Measurements from ENCODE around the gene SEC31A. TPM values are rescaled to one million over a fixed set of nuclear protein-coding genes. Genes with fewer than 3 reads are reported as not detected.
"Not testable (repeated sequence)": the region's sequence is repeated elsewhere in the genome, so short reads cannot be mapped to it uniquely, and the experiment has no call there.

SEC31A gene
- total RNA-seq, 1 donor from 2014 or later = 360 TPM

DNA sequence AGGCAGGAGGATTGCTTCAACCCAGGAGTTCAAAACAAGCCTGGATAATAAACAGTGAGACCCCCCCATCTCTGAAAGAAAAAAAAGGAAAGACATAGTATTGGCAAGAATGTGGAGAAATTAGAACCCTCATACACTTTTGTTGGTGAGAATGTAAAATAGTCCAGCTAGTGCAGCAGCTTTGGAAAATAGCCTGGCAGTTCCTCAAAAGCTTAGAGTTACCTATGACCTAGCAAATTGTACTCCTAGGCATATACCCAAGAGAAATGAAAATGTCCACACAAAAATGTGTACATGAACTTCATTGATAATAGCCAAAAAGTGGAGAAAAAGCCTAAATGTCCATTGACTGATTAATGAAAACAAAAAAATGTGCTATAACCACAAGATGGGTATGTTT is 30.8 kb upstream of the SEC31A start:
- H3K27me3 Mint-ChIP-seq (ENCODE audit: unreplicated experiment) = no peaks in the 10 kb centered on the region
- DNase-seq (ENCODE audit: extremely low spot score, unreplicated experiment) = no peak
- no peak overlapping the region for H3K4me3 Mint-ChIP-seq (ENCODE audit: unreplicated experiment)
- peaks cover 3% of the 10 kb centered on the region for H3K36me3 Mint-ChIP-seq (ENCODE audit: unreplicated experiment)
- no peaks in the 10 kb centered on the region for H3K4me1 Mint-ChIP-seq (ENCODE audit: unreplicated experiment)
- TF ChIP-seq, protein P1, sequence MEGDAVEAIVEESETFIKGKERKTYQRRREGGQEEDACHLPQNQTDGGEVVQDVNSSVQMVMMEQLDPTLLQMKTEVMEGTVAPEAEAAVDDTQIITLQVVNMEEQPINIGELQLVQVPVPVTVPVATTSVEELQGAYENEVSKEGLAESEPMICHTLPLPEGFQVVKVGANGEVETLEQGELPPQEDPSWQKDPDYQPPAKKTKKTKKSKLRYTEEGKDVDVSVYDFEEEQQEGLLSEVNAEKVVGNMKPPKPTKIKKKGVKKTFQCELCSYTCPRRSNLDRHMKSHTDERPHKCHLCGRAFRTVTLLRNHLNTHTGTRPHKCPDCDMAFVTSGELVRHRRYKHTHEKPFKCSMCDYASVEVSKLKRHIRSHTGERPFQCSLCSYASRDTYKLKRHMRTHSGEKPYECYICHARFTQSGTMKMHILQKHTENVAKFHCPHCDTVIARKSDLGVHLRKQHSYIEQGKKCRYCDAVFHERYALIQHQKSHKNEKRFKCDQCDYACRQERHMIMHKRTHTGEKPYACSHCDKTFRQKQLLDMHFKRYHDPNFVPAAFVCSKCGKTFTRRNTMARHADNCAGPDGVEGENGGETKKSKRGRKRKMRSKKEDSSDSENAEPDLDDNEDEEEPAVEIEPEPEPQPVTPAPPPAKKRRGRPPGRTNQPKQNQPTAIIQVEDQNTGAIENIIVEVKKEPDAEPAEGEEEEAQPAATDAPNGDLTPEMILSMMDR (IDR thresholded peaks at IDR 0.05) = no peak
- no peaks in the 10 kb centered on the region for H3K9me3 Mint-ChIP-seq (ENCODE audit: unreplicated experiment)
- no peak overlapping the region for H3K27ac Mint-ChIP-seq (ENCODE audit: unreplicated experiment)

DNA sequence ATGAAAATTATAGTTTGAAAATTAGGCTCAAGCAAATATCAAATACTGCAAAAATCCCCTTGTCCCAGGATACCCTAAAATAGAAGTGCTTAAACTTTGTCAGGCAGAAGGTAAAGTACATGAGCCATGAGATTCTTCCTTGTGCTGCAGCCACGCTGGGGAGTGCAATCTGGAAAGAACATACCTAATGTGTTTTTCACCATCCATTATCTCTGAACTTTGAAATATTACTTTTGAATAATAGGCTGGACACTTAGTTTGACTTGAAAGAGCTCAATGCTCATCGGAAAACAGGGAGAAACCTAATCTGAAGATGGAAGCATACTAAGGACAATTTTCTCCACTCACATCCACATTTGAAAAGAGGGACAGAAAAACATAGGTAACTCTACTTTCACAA is 28.4 kb upstream of the SEC31A start:
- Mint-ChIP-seq H3K27me3 (ENCODE audit: unreplicated experiment) (no peaks in the 10 kb centered on the region), H3K9me3 (ENCODE audit: unreplicated experiment) (no peaks in the 10 kb centered on the region), H3K4me1 (ENCODE audit: unreplicated experiment) (no peaks in the 10 kb centered on the region), H3K36me3 (ENCODE audit: unreplicated experiment) (peaks cover 8% of the 10 kb centered on the region), H3K27ac (ENCODE audit: unreplicated experiment) (no peak overlapping the region), H3K4me3 (ENCODE audit: unreplicated experiment) (no peak overlapping the region)
- TF ChIP-seq, protein P1 (IDR thresholded peaks at IDR 0.05) = no peak
- DNase-seq (ENCODE audit: extremely low spot score, unreplicated experiment) = no peak

DNA sequence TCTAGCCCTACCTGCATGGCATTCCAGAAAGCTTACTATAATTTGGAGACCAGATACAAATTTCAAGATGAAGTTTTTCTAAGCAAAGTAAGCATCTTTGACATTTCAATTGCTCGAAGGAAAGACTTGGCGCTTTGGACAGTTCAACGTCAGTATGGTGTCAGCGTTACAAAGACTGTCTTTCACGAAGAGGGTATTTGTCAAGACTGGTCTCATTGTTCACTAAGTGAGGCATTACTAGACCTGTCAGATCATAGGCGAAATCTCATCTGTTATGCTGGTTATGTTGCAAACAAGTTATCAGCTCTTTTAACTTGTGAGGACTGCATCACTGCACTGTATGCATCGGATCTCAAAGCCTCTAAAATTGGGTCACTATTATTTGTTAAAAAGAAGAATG is 27.1 kb upstream of the SEC31A start:
- H3K27me3 Mint-ChIP-seq (ENCODE audit: unreplicated experiment) = no peaks in the 10 kb centered on the region
- no peak for DNase-seq (ENCODE audit: extremely low spot score, unreplicated experiment)
- TF ChIP-seq, protein P1 (IDR thresholded peaks at IDR 0.05) = no peak
- no peak overlapping the region for H3K27ac Mint-ChIP-seq (ENCODE audit: unreplicated experiment)
- H3K4me3 Mint-ChIP-seq (ENCODE audit: unreplicated experiment) = no peak overlapping the region
- H3K36me3 Mint-ChIP-seq (ENCODE audit: unreplicated experiment) = peaks cover 11% of the 10 kb centered on the region
- H3K4me1 Mint-ChIP-seq (ENCODE audit: unreplicated experiment) = no peaks in the 10 kb centered on the region
- no peaks in the 10 kb centered on the region for H3K9me3 Mint-ChIP-seq (ENCODE audit: unreplicated experiment)

DNA sequence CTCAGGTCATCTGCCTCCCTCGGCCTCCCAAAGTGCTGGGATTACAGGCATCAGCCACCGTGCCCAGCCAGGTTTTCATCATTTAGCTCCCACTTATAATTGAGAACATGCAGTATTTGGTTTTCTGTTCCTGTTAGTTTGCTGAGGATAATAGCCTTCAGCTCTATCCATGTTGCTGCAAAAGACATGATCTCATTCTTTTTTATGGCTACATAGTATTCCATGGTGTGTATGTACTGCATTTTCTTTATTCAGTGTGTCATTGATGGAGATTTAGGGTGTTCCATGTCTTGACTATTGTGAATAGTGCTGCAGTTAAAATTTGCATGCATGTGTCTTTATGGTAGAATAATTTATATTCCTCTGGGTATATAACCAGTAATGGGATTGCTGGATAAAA is 23.0 kb upstream of the SEC31A start:
- H3K4me3 Mint-ChIP-seq (ENCODE audit: unreplicated experiment); H3K4me1 Mint-ChIP-seq (ENCODE audit: unreplicated experiment); DNase-seq (ENCODE audit: extremely low spot score, unreplicated experiment); H3K9me3 Mint-ChIP-seq (ENCODE audit: unreplicated experiment); H3K27me3 Mint-ChIP-seq (ENCODE audit: unreplicated experiment); H3K27ac Mint-ChIP-seq (ENCODE audit: unreplicated experiment): not testable (repeated sequence)
- peaks cover 21% of the 10 kb centered on the region for H3K36me3 Mint-ChIP-seq (ENCODE audit: unreplicated experiment)

DNA sequence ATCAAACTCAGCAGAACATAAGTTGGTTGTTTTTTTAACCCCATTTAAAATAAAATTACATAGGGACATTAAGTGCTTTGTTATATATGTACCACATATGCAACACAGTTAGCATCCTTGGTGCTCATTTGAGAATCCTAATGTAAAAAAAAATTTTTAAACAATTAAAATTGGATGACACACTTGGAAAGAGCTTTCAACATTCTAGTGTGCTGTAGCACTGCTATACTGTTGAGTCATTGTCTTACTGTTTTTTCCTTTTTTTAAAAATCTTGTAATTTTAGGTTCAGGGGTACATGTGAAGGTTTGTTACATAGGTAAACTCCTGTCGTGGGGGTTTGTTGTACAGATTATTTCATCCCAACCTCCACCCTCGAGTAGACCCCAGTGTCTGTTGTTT is 22.4 kb upstream of the SEC31A start:
- H3K36me3 Mint-ChIP-seq (ENCODE audit: unreplicated experiment) = peaks cover 20% of the 10 kb centered on the region
- no peaks in the 10 kb centered on the region for H3K9me3 Mint-ChIP-seq (ENCODE audit: unreplicated experiment)
- no peak for DNase-seq (ENCODE audit: extremely low spot score, unreplicated experiment)
- no peaks in the 10 kb centered on the region for H3K27me3 Mint-ChIP-seq (ENCODE audit: unreplicated experiment)
- H3K27ac Mint-ChIP-seq (ENCODE audit: unreplicated experiment) = no peak overlapping the region
- TF ChIP-seq, protein P1 (IDR thresholded peaks at IDR 0.05) = no peak
- no peak overlapping the region for H3K4me3 Mint-ChIP-seq (ENCODE audit: unreplicated experiment)
- no peaks in the 10 kb centered on the region for H3K4me1 Mint-ChIP-seq (ENCODE audit: unreplicated experiment)

DNA sequence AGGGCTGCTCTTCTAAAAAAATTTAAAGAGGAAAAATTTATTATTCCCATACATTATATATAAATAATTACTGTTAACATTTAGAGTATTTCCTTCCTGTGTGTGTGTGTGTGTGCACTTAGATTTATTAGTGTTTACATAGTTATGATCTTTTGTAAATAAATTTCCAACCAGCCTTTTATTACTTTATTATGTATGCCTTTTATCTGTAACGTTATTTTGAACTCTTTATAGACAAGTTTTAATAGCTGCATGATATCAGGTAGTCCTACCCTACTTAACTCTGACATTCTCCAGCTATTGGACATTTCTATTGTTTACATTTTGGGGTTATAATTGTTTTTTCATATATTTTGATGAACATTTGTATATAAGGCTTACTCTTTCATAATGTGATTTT is 18.4 kb upstream of the SEC31A start:
- Mint-ChIP-seq H3K9me3 (ENCODE audit: unreplicated experiment) (no peaks in the 10 kb centered on the region), H3K36me3 (ENCODE audit: unreplicated experiment) (peaks cover 23% of the 10 kb centered on the region), H3K4me1 (ENCODE audit: unreplicated experiment) (peaks cover 5% of the 10 kb centered on the region), H3K4me3 (ENCODE audit: unreplicated experiment) (no peak overlapping the region), H3K27ac (ENCODE audit: unreplicated experiment) (no peak overlapping the region), H3K27me3 (ENCODE audit: unreplicated experiment) (no peaks in the 10 kb centered on the region)
- no peak for DNase-seq (ENCODE audit: extremely low spot score, unreplicated experiment)
- TF ChIP-seq, protein P1 (IDR thresholded peaks at IDR 0.05) = no peak

All from osteocyte (in vitro differentiated cells).